Heart left ventricle (tissue), 16 donors: ENCODE measurements around the gene PIP5K1B. TPM values are rescaled to one million over a fixed set of nuclear protein-coding genes. Genes with fewer than 3 reads are reported as not detected.

Source experiments
- ATAC-seq, 4 donors: fragments of 200-7000 bp; cut with Tn5 transposase; one replicate each; pipeline ENCODE4 v1.9.1; 2020 to 2022; ENCODE audit warnings: moderate library complexity in 4 of 4, mild to moderate bottlenecking in 3 of 4, moderate number of reproducible peaks in 1 of 4
- DNase-seq, 5 donors: peaks; one replicate each; pipeline ENCODE4 v3.0.0-alpha.2; 2020
- H3K27ac ChIP-seq, 12 donors: fragments of 200-600 bp; sonication (generic) in 4 of 12; one replicate each; pipeline versions ENCODE4 v1.5.0 to v1.8.0; 2016 to 2022; ENCODE audit warnings: mild to moderate bottlenecking in 2 of 12
- H3K27me3 ChIP-seq, 9 donors: fragments of 200-600 bp; sonication (generic) in 2 of 9; one replicate each; pipeline versions ENCODE4 v1.5.1 to v1.8.0; 2016 to 2022; ENCODE audit warnings: mild to moderate bottlenecking in 3 of 9
- H3K36me3 ChIP-seq, 9 donors: fragments of 200-600 bp; sonication (generic) in 2 of 9; one replicate each; pipeline versions ENCODE4 v1.5.0 to v1.8.0; 2018 to 2022; ENCODE audit warnings: mild to moderate bottlenecking in 2 of 9
- H3K4me1 ChIP-seq, 12 donors: fragments of 200-600 bp; sonication (generic) in 4 of 12; one replicate each; pipeline versions ENCODE4 v1.5.0 to v1.8.0; 2016 to 2022; ENCODE audit warnings: mild to moderate bottlenecking in 3 of 12
- H3K4me3 ChIP-seq, 12 donors: fragments of 200-600 bp; sonication (generic) in 4 of 12; one replicate each; pipeline versions ENCODE4 v1.5.0 to v1.8.0; 2017 to 2022; ENCODE audit warnings: mild to moderate bottlenecking in 9 of 12, moderate library complexity in 4 of 12
- H3K9me3 ChIP-seq, 12 donors: fragments of 200-600 bp; sonication (generic) in 4 of 12; one replicate each; pipeline versions ENCODE4 v1.5.0 to v1.8.0; 2016 to 2022; ENCODE audit warnings: mild to moderate bottlenecking in 1 of 12
- POLR2A ChIP-seq, 2 donors: fragments of 450-650 bp; IDR thresholded peaks; one replicate each; pipeline ENCODE4 v1.6.1; 2017; ENCODE audit warnings: antibody characterized with exemption in 2 of 2, mild to moderate bottlenecking in 2 of 2, moderate library complexity in 2 of 2
- WGBS, 4 donors: extraction: QIAGEN DNeasy Blood & Tissue Kit in 2 of 4; methylation state at CpG; one replicate each; pipeline versions ENCODE4 v1.1.5 to v1.1.7; 2013 to 2018; 5-methylcytosine and 5-hydroxymethylcytosine counted together
- intact Hi-C, 10 donors: fragments of 100-400 bp; cut with DNase I; formaldehyde crosslinking; loops; one replicate each; pipeline versions ENCODE4 v1.11.1 to v1.14.2; 2022
- polyA plus RNA-seq, 2 donors: library from polyadenylated mRNA; stranded (reverse); fragments of 200-250 nt; gene quantifications; one replicate each; pipeline ENCODE4 v1.2.3, GENCODE V29; 2013
- total RNA-seq, 9 donors: library from RNA; depleted of rRNA in 2 of 9; stranded (reverse); fragments of >200 nt in 2 of 9; fragmentation: NEBNext Ultra II Directional in 3 of 9; extraction: Animal tissue kit (Norgen Biotek cat#: 25700) in 3 of 9; gene quantifications; one replicate each; pipeline versions ENCODE4 v1.1.0 to v1.2.4, GENCODE V29; 2016 to 2023
- TF ChIP-seq, protein P1 (sequence below), 12 donors: fragments of 200-600 bp; sonication (generic) in 4 of 12; IDR thresholded peaks; one replicate each; pipeline versions ENCODE4 v1.5.0 to v1.8.0; 2018 to 2022; ENCODE audit warnings: antibody characterized with exemption in 12 of 12, mild to moderate bottlenecking in 5 of 12
- donor health status: ischemic (EF 13 %, LVEDD 7.1; RV severe dilation, severe dysfunction).
- donor health status: healthy with polysubstance abuse.
- donor health status: DM: no; HTN: yes; CAD: no.
- donor health status: DM: no; HTN: no; CAD: no.
- donor health status: ischemic (EF 25% LVEDD 6.9; RV normal size, moderate dysfunction).
- donor health status: ischemic (EF 25% LVEDD 5.7; RV mildly dilated, moderate dysfunction).
- donor health status: healthy.
- donor health status: DM: yes; HTN: yes; CAD: no.
- donor health status: ischemic (EF 35%, LVEDD 5.7; RV mildly dilated, moderate dysfunction).
- donor health status: nonischemic (EF 11% LVEDD 7.7; RV severe dilation, severe dysfunction).
- donor health status: DM: yes; HTN: yes; CAD: no.
- donor health status: PGD.
- donor health status: ischemic (EF 29% LVEDD 5.4; RV normal size, mild dysfunction).
- donor health status: nonischemic (EF 23%, LVEDD 6.1; RV moderate dilation, normal function).

The PIP5K1B gene
- total and polyA plus RNA-seq, 11 donors = 8.6 to 68.0 (median 47.5) TPM

DNA sequence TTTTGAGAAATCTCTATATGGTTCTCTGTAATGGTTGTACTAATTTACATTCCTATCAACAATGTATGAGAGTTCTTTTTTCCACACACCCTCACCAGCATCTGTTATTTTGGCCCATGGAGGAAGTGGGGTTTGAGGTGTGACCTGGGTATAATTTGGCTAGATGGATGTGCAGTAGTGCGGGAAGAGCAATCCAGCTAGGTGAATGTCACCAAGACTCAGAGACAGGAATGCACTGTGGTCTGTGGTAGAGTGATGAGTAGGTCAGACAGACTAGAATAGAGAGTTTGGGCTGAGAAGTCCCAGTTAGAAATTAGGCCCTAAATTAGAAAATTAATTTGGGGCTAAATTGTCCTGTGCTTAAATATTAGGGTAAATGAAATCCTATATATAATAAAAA, 32.8 kb upstream of the PIP5K1B start:
- H3K4me3 ChIP-seq = no peak overlapping the region
- no peak for TF ChIP-seq POLR2A (IDR thresholded peaks at IDR 0.05)
- TF ChIP-seq, protein P1, sequence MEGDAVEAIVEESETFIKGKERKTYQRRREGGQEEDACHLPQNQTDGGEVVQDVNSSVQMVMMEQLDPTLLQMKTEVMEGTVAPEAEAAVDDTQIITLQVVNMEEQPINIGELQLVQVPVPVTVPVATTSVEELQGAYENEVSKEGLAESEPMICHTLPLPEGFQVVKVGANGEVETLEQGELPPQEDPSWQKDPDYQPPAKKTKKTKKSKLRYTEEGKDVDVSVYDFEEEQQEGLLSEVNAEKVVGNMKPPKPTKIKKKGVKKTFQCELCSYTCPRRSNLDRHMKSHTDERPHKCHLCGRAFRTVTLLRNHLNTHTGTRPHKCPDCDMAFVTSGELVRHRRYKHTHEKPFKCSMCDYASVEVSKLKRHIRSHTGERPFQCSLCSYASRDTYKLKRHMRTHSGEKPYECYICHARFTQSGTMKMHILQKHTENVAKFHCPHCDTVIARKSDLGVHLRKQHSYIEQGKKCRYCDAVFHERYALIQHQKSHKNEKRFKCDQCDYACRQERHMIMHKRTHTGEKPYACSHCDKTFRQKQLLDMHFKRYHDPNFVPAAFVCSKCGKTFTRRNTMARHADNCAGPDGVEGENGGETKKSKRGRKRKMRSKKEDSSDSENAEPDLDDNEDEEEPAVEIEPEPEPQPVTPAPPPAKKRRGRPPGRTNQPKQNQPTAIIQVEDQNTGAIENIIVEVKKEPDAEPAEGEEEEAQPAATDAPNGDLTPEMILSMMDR (IDR thresholded peaks at IDR 0.05) = no peak
- peaks cover 0 to 8% (median 0%) of the 10 kb centered on the region in 12 donors for H3K4me1 ChIP-seq
- H3K9me3 ChIP-seq = no peaks in the 10 kb centered on the region
- DNase-seq (no peak), ATAC-seq (no peak)
- H3K36me3 ChIP-seq = no peaks in the 10 kb centered on the region
- no peak overlapping the region for H3K27ac ChIP-seq
- intact Hi-C loops = loop anchor here in 2 of 10 donors (10.0 kb wide), 2 partner anchors 47 to 57 kb away; no protein-coding TSS in a partner anchor
- no peaks in the 10 kb centered on the region for H3K27me3 ChIP-seq
- 90 to 97% (median 94%) methylated on average over 1 of the region's 1 CpG for WGBS, 4 donors

DNA sequence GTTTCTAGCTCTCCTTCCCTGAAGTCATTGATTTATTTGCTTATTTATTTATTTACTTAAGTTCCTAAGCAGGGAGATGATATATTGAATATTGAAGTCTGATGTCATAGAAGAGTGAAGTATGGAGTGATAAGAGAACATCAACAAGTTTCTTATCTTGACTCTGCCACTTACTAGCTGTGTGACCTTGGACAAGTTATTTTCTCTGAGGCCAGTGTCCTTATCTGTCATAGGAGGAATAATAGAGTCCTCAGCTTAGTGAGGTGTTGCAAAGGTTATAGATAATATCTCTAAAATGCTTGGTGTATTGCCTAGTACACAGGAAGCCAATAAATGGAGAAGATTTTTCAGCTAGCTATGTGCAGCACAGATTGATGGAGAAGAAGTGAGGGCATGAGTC, 32.4 kb upstream of the PIP5K1B start:
- TF ChIP-seq, protein P1 (IDR thresholded peaks at IDR 0.05) = no peak
- TF ChIP-seq POLR2A (IDR thresholded peaks at IDR 0.05) = no peak
- ATAC-seq = peak in 2 of 4 donors; percentile 45 to 57
- intact Hi-C loops = loop anchor here in 2 of 10 donors (10.0 kb wide), 2 partner anchors 48 to 58 kb away; no protein-coding TSS in a partner anchor

DNA sequence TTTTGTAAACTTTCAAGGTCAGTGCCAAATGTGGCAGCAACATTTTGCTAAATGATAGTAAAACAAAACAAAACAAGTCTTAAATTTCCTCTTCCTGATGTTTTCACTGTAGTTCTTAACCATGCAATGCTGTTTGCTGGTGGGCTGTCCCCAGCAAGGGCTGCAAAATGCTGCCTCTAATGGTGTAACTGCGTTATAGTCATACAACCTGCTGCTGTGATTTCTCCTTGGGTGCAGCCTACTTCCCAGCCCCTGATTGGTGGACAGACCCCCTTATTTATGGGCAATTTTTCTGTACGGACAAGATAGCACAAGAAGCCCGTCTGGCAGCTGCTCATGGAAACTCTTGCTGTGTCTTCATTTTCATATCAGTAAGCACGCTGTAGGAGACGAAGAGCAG, 26.6 kb upstream of the PIP5K1B start:
- peak overlapping the region in 1 of 12 donors; percentile 30 for H3K27ac ChIP-seq
- DNase-seq = peak in 2 of 5 donors; percentile 14 to 26
- H3K4me1 ChIP-seq = peaks cover 0 to 10% (median 0%) of the 10 kb centered on the region in 12 donors
- H3K9me3 ChIP-seq = no peaks in the 10 kb centered on the region
- peaks cover 0 to 7% (median 0%) of the 10 kb centered on the region in 9 donors for H3K27me3 ChIP-seq
- TF ChIP-seq, protein P1 (IDR thresholded peaks at IDR 0.05) = peak in 8 of 12 donors; percentile 12 to 53 (median 40)
- TF ChIP-seq POLR2A (IDR thresholded peaks at IDR 0.05) = no peak
- no peak overlapping the region for H3K4me3 ChIP-seq
- no peaks in the 10 kb centered on the region for H3K36me3 ChIP-seq
- intact Hi-C loops = loop anchor here in 2 of 10 donors (5.0 to 10.0 kb wide), 3 partner anchors 54 to 91 kb away; no protein-coding TSS in a partner anchor
- ATAC-seq = peak in 3 of 4 donors; percentile 77 to 87 (median 82)
- WGBS, 4 donors = 11 to 16% (median 13%) methylated on average over 5 of the region's 5 CpGs

More for the DNA sequence above, 32.4 kb upstream of the PIP5K1B start:
- H3K4me3 ChIP-seq = no peak overlapping the region
- no peaks in the 10 kb centered on the region for H3K27me3 ChIP-seq
- no peak for DNase-seq
- no peaks in the 10 kb centered on the region for H3K36me3 ChIP-seq
- peaks cover 0 to 8% (median 0%) of the 10 kb centered on the region in 12 donors for H3K4me1 ChIP-seq
- no peaks in the 10 kb centered on the region for H3K9me3 ChIP-seq
- no peak overlapping the region for H3K27ac ChIP-seq

DNA sequence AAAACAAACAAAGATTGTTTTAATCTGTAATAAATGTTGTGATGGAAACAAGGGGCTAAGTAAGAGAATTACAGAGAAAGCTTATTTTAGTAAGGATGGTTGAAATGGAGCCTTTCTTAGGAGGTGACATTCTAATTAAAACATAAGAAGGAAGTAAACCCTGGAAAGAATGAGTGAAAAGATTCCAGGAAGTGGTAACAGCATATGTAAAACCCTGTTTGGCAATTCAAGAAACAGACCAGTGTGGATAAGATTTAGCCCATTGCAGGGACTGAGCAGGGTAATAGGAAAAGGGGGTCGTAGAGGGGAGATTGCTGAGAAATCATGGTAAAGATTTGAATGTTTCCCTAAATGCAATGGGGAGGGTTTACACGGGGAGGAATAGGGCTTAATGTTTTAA, 21.6 kb upstream of the PIP5K1B start:
- H3K27ac ChIP-seq = no peak overlapping the region
- H3K27me3 ChIP-seq = peaks cover 0 to 5% (median 0%) of the 10 kb centered on the region in 9 donors
- no peak overlapping the region for H3K4me3 ChIP-seq
- H3K36me3 ChIP-seq = no peaks in the 10 kb centered on the region
- peaks cover 0 to 4% (median 0%) of the 10 kb centered on the region in 12 donors for H3K4me1 ChIP-seq
- WGBS, 4 donors = 41 to 71% (median 57%) methylated on average over 2 of the region's 2 CpGs
- no peaks in the 10 kb centered on the region for H3K9me3 ChIP-seq
- TF ChIP-seq POLR2A (IDR thresholded peaks at IDR 0.05) = no peak
- TF ChIP-seq, protein P1 (IDR thresholded peaks at IDR 0.05) = no peak
- intact Hi-C loops = loop anchor here in 3 of 10 donors (10.0 kb wide), 2 partner anchors 49 to 59 kb away; no protein-coding TSS in a partner anchor
- no peak for ATAC-seq
- no peak for DNase-seq
